Measurements from ENCODE around the gene GJB6. TPM values are rescaled to one million over a fixed set of nuclear protein-coding genes. Genes with fewer than 3 reads are reported as not detected.

The GJB6 gene
- total and polyA plus RNA-seq, 2 of the 4 experiments (the other 2 are of a cell fraction) = not detected

- Histone ChIP-seq H2AK9ac (replicated peaks; ENCODE audit: low read depth, low read length, poor library complexity) (no peak overlapping the region), H3K23ac (ENCODE audit: low read depth, low read length) (no peak overlapping the region), H3K4ac (ENCODE audit: low read depth, low read length) (no peak overlapping the region), H3K4me1 (ENCODE audit: control insufficient read depth, insufficient read depth, low read length) (no peaks in the 10 kb centered on the region), H3K4me3 (ENCODE audit: insufficient read depth, low read depth, low read length) (no peak overlapping the region), H2BK5ac (ENCODE audit: low read depth, low read length, poor library complexity, severe bottlenecking) (no peak overlapping the region), H2BK120ac (ENCODE audit: low read depth, low read length) (no peak overlapping the region), H2AK5ac (ENCODE audit: low read depth, low read length) (no peak overlapping the region), H3K27ac (ENCODE audit: insufficient read depth, low read length) (no peak overlapping the region), H3K18ac (ENCODE audit: low read depth, low read length) (no peak overlapping the region), H3K9ac (ENCODE audit: low read depth, low read length) (no peak overlapping the region), H4K5ac (ENCODE audit: low read depth, low read length) (no peak overlapping the region), H3K79me1 (ENCODE audit: low read depth in 1 of 2, low read length in 2 of 2) (no peaks in the 10 kb centered on the region), H2BK20ac (ENCODE audit: low read depth, low read length) (no peak overlapping the region), H2AFZ (replicated peaks; ENCODE audit: low read length, poor library complexity) (no peak overlapping the region), H3K4me2 (ENCODE audit: low read depth, low read length) (no peak overlapping the region), H3K36me3 (ENCODE audit: control insufficient read depth, insufficient read depth, low read length) (no peaks in the 10 kb centered on the region), H3K9me1 (ENCODE audit: insufficient read depth, low read length) (no peaks in the 10 kb centered on the region), H3K14ac (replicated peaks; ENCODE audit: low read depth, low read length) (no peak overlapping the region), H3K27me3 (ENCODE audit: control insufficient read depth, insufficient read depth, low read length) (peaks cover 61% of the 10 kb centered on the region), H3K9me3 (ENCODE audit: control insufficient read depth, insufficient read depth, low read length) (no peaks in the 10 kb centered on the region; the same call in 1 of the 2 replicates), H4K91ac (ENCODE audit: insufficient read depth, low read depth, low read length) (no peak overlapping the region), H3K56ac (ENCODE audit: extremely low read depth, insufficient read depth, low read length) (no peak overlapping the region), H2BK15ac (ENCODE audit: low read depth, low read length) (no peak overlapping the region), H4K20me1 (ENCODE audit: insufficient read depth, low read length) (no peaks in the 10 kb centered on the region), H4K8ac (ENCODE audit: low read depth in 2 of 2, low read length in 2 of 2) (no peak overlapping the region)
- CTCF ChIA-PET = no interaction called here
- ATAC-seq (ENCODE audit: low read depth) (no peak), DNase-seq (no peak)
- BruUV-seq (replicated peaks) = no TSS peak
- intact Hi-C loops (cut with micrococcal nuclease) (no loop called here), dilution Hi-C loops (cut with HindIII; ENCODE audit: low sequenced_read_pairs, unreplicated experiment) (no loop called here), in situ Hi-C loops (cut with MboI; ENCODE audit: low sequenced_read_pairs) (no loop called here)
- WGBS, 2 experiments (ENCODE audit: extremely low coverage in 2 of 2, insufficient read length in 1 of 2) = 77% methylated on average over 3 of the region's 8 CpGs; no CpG with 5 or more reads in 1 of the 2 experiments
- TF ChIP-seq NFE2L2 (IDR thresholded peaks at IDR 0.05; ENCODE audit: low read depth, low read length) (no peak), MAFK (IDR thresholded peaks at IDR 0.05; ENCODE audit: low read depth, low read length) (no peak), RFX5 (IDR thresholded peaks at IDR 0.05; ENCODE audit: low read depth, low read length) (no peak), MAZ (IDR thresholded peaks at IDR 0.05; ENCODE audit: borderline replicate concordance, low read depth, low read length) (no peak), SMC3 (IDR thresholded peaks at IDR 0.05; ENCODE audit: low read depth, low read length) (no peak), BHLHE40 (IDR thresholded peaks at IDR 0.05; ENCODE audit: low read depth, low read length) (no peak), RCOR1 (IDR thresholded peaks at IDR 0.05; ENCODE audit: insufficient replicate concordance, low read length) (no peak), CTCF (conservative IDR thresholded peaks at IDR 0.05; ENCODE audit: low read depth, low read length) (no peak), USF2 (IDR thresholded peaks at IDR 0.05; ENCODE audit: low read depth, low read length) (no peak), FOS (IDR thresholded peaks at IDR 0.05; ENCODE audit: low read depth, low read length) (no peak), CHD1 (IDR thresholded peaks at IDR 0.05; ENCODE audit: low read depth, low read length) (no peak), CEBPB (IDR thresholded peaks at IDR 0.05; ENCODE audit: low read depth, low read length) (no peak), ELK1 (IDR thresholded peaks at IDR 0.05; ENCODE audit: borderline replicate concordance, low read depth, low read length) (no peak), MXI1 (IDR thresholded peaks at IDR 0.05; ENCODE audit: borderline replicate concordance, low read depth, low read length) (no peak), RAD21 (IDR thresholded peaks at IDR 0.05; ENCODE audit: low read length) (no peak), POLR2A (IDR thresholded peaks at IDR 0.05; ENCODE audit: low read depth, low read length) (no peak)
- POLR2A ChIA-PET (ENCODE audit: unreplicated experiment) = no interaction called here
These were observed 4.8 kb downstream of the GJB6 start for GRCh38 chr13:20227288-20227687.

Measured in IMR-90 (cell line).